ENCODE measurements around the gene SRRD.

SRRD gene

DNA sequence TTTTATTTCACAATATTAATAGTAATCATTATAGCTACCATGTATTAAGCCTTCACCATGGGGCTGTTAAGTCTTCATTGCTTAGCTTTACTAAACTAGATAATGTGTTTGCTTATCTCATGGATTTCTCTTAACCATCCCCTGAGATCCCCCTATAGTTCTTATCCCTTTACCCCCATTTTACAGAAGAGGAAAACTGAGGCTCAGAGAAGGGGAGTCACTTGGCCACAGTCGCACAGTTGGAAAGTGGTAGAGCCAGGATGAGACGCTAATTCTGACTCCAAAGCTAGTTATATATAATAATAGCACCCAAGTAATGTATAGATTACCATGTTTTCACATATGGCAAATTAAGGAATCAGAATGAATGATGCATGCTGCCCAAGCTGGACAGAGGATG is 38.3 kb downstream of the SRRD start:
- Histone ChIP-seq H3K27me3 (ENCODE audit: low read depth, low read length) (no peaks in the 10 kb centered on the region), H3K9me3 (ENCODE audit: insufficient read depth, low read length) (no peaks in the 10 kb centered on the region), H3K79me2 (ENCODE audit: low read length) (no peaks in the 10 kb centered on the region), H3K27ac (ENCODE audit: low read length) (no peak overlapping the region), H3K4me1 (ENCODE audit: low read length) (no peaks in the 10 kb centered on the region), H3K9ac (ENCODE audit: low read length) (no peak overlapping the region), H3K4me3 (ENCODE audit: low read length) (no peak overlapping the region), H2AFZ (ENCODE audit: low read depth, low read length) (no peak overlapping the region), H3K4me2 (ENCODE audit: low read length) (no peak overlapping the region), H4K20me1 (ENCODE audit: insufficient read depth, low read length) (no peaks in the 10 kb centered on the region), H3K36me3 (replicated peaks; ENCODE audit: low read depth, low read length) (no peaks in the 10 kb centered on the region)
- TF ChIP-seq, protein P1, sequence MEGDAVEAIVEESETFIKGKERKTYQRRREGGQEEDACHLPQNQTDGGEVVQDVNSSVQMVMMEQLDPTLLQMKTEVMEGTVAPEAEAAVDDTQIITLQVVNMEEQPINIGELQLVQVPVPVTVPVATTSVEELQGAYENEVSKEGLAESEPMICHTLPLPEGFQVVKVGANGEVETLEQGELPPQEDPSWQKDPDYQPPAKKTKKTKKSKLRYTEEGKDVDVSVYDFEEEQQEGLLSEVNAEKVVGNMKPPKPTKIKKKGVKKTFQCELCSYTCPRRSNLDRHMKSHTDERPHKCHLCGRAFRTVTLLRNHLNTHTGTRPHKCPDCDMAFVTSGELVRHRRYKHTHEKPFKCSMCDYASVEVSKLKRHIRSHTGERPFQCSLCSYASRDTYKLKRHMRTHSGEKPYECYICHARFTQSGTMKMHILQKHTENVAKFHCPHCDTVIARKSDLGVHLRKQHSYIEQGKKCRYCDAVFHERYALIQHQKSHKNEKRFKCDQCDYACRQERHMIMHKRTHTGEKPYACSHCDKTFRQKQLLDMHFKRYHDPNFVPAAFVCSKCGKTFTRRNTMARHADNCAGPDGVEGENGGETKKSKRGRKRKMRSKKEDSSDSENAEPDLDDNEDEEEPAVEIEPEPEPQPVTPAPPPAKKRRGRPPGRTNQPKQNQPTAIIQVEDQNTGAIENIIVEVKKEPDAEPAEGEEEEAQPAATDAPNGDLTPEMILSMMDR (IDR thresholded peaks at IDR 0.05; ENCODE audit: low read depth, low read length) = no peak
- TF ChIP-seq EZH2phosphoT487 (IDR thresholded peaks at IDR 0.05; ENCODE audit: low read depth) = no peak

DNA sequence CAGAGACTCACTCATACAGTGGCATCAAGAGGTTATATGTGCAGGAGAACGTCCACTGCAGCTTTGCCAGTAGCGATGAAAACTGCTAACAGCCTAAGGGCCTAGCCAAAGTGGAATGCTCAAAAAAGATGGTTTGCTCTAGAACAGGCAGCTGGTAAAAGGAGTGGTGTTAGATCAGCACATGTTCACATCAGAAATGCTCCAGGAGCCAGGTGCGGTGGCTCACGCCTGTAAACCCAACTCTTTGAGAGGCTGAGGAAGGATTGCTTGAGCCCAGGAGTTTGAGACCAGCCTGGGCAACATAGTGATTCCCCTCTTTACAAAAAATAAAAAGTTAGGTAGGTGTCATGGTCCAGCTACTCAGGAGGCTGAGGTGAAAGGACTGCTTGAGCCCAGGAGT is 38.9 kb downstream of the SRRD start:
- Histone ChIP-seq H3K4me1 (ENCODE audit: low read length) (no peaks in the 10 kb centered on the region), H3K9ac (ENCODE audit: low read length) (no peak overlapping the region), H2AFZ (ENCODE audit: low read depth, low read length) (no peak overlapping the region), H3K9me3 (ENCODE audit: insufficient read depth, low read length) (no peaks in the 10 kb centered on the region), H3K4me2 (ENCODE audit: low read length) (no peak overlapping the region), H3K36me3 (replicated peaks; ENCODE audit: low read depth, low read length) (no peaks in the 10 kb centered on the region), H3K4me3 (ENCODE audit: low read length) (no peak overlapping the region), H4K20me1 (ENCODE audit: insufficient read depth, low read length) (no peaks in the 10 kb centered on the region), H3K79me2 (ENCODE audit: low read length) (no peaks in the 10 kb centered on the region), H3K27ac (ENCODE audit: low read length) (no peak overlapping the region), H3K27me3 (ENCODE audit: low read depth, low read length) (no peaks in the 10 kb centered on the region)
- TF ChIP-seq, protein P1 (IDR thresholded peaks at IDR 0.05; ENCODE audit: low read depth, low read length) = no peak
- TF ChIP-seq EZH2phosphoT487 (IDR thresholded peaks at IDR 0.05; ENCODE audit: low read depth) = no peak

DNA sequence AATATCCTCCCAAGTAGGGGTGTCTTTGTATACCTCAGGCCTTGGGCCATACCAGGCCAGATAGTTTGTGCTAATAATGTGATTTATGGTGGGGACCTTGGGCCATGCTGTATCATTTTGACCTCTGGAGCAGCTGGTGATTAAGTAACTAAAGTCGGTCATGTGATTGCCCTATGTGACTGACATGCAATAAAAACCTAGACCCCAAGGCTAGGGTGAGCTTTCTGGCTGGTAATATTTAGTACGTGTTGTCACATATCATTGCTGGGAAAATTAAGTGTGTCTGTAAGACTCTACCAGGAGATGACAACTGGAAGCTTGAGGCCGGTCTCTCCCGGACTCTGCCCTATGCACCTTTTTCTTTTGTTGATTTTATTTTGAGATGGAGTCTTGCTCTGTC is 41.2 kb downstream of the SRRD start:
- Histone ChIP-seq H3K4me1 (ENCODE audit: low read length) (no peaks in the 10 kb centered on the region), H3K27me3 (ENCODE audit: low read depth, low read length) (no peaks in the 10 kb centered on the region), H3K9ac (ENCODE audit: low read length) (no peak overlapping the region), H3K79me2 (ENCODE audit: low read length) (no peaks in the 10 kb centered on the region), H3K4me2 (ENCODE audit: low read length) (no peak overlapping the region), H3K4me3 (ENCODE audit: low read length) (no peak overlapping the region), H3K27ac (ENCODE audit: low read length) (no peak overlapping the region), H4K20me1 (ENCODE audit: insufficient read depth, low read length) (no peaks in the 10 kb centered on the region), H2AFZ (ENCODE audit: low read depth, low read length) (no peak overlapping the region), H3K36me3 (replicated peaks; ENCODE audit: low read depth, low read length) (no peaks in the 10 kb centered on the region), H3K9me3 (ENCODE audit: insufficient read depth, low read length) (no peaks in the 10 kb centered on the region)
- TF ChIP-seq, protein P1 (IDR thresholded peaks at IDR 0.05; ENCODE audit: low read depth, low read length) = no peak
- TF ChIP-seq EZH2phosphoT487 (IDR thresholded peaks at IDR 0.05; ENCODE audit: low read depth) = no peak

DNA sequence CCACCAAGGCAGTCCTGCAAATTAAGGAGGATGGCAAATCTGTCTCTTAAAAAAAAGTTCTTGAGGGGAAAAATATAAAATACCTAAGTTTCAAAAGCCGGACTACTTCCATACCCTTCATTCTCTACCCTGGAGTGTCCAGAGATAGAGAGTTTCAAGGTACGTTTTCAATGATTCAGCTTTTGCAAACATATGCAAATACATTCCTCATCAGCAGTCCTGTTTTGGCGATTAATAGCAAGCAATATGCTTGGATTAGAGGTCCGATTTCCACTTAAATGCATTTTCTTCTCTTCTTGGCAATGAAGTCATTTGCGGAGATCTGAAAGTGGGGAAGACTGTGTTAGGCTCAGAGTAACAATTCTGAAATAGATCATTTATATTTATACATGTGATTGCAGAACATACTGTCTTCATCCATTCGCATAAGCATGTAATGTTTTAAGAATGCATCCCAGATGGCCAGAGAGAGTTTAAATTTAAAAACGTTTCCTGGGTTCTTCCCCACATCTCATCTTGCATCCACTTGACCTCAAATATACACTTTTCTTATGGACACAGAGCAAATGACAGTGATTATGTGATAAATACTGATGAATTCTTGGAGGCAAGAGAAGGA is 42.4 kb downstream of the SRRD start:
- no peak for TF ChIP-seq EZH2phosphoT487 (IDR thresholded peaks at IDR 0.05; ENCODE audit: low read depth)
- TF ChIP-seq, protein P1 (IDR thresholded peaks at IDR 0.05; ENCODE audit: low read depth, low read length) = no peak
- H3K36me3 ChIP-seq (replicated peaks; ENCODE audit: low read depth, low read length) = no peaks in the 10 kb centered on the region
- no peaks in the 10 kb centered on the region for H3K9me3 ChIP-seq (ENCODE audit: insufficient read depth, low read length)
- no peak overlapping the region for H3K9ac ChIP-seq (ENCODE audit: low read length)
- no peak overlapping the region for H2AFZ ChIP-seq (ENCODE audit: low read depth, low read length)
- peaks cover 2% of the 10 kb centered on the region for H3K4me1 ChIP-seq (ENCODE audit: low read length)
- H3K4me3 ChIP-seq (ENCODE audit: low read length) = no peak overlapping the region
- no peaks in the 10 kb centered on the region for H3K27me3 ChIP-seq (ENCODE audit: low read depth, low read length)
- no peak overlapping the region for H3K4me2 ChIP-seq (ENCODE audit: low read length)
- no peaks in the 10 kb centered on the region for H4K20me1 ChIP-seq (ENCODE audit: insufficient read depth, low read length)
- no peaks in the 10 kb centered on the region for H3K79me2 ChIP-seq (ENCODE audit: low read length)
- no peak overlapping the region for H3K27ac ChIP-seq (ENCODE audit: low read length)
